Mucosa of descending colon (tissue), 3 donors: Measurements from ENCODE around the gene KDM4B. TPM values are rescaled to one million over a fixed set of nuclear protein-coding genes. Genes with fewer than 3 reads are reported as not detected.

Experiments used
- ATAC-seq: fragments of 200-7000 bp; cut with Tn5 transposase; one replicate; pipeline ENCODE4 v1.9.1; 2020; ENCODE audit warnings: mild to moderate bottlenecking, moderate library complexity
- DNase-seq, 3 donors: peaks; one replicate each; pipeline ENCODE4 v3.0.0-alpha.2; 2020
- H3K36me3 ChIP-seq: fragments of 200-600 bp; one replicate; pipeline ENCODE4 v1.8.0; 2021; ENCODE audit warnings: low read depth, mild to moderate bottlenecking
- H3K4me1 ChIP-seq: fragments of 200-600 bp; one replicate; pipeline ENCODE4 v1.8.0; 2021; ENCODE audit warnings: low read depth, mild to moderate bottlenecking
- H3K4me3 ChIP-seq: fragments of 200-600 bp; one replicate; pipeline ENCODE4 v1.8.0; 2021; ENCODE audit warnings: mild to moderate bottlenecking
- H3K9me3 ChIP-seq: fragments of 200-600 bp; one replicate; pipeline ENCODE4 v1.8.0; 2021; ENCODE audit warnings: mild to moderate bottlenecking
- intact Hi-C, 2 donors: fragments of 100-400 bp; cut with DNase I in 1 of 2; cut with micrococcal nuclease in 1 of 2; formaldehyde crosslinking; loops; one replicate each; pipeline versions ENCODE4 v1.11.0 to v1.11.1; 2022; cut with DNase I, micrococcal nuclease
- total RNA-seq, 3 donors: library from RNA; stranded (reverse); fragmentation: NEBNext Ultra II Directional in 2 of 3; extraction: Animal tissue kit (Norgen Biotek cat#: 25700) in 2 of 3; gene quantifications; one replicate each; pipeline versions ENCODE4 v1.2.1 to v1.2.4, GENCODE V29; 2021 to 2023
- TF ChIP-seq, protein P1 (sequence below): fragments of 200-600 bp; IDR thresholded peaks from one replicate; pipeline ENCODE4 v1.8.0; 2022; ENCODE audit warnings: antibody characterized with exemption, mild to moderate bottlenecking
- donor health status: DM: no; HTN: no; CAD: no; lungs with moderate emphysema.
- donor health status: DM: no; HTN: no; CAD: no.
- donor health status: DM: no; HTN: yes; CAD: no.

Gene KDM4B
- total RNA-seq, 3 donors from 2014 or later = 42.7 to 53.8 (median 50.0) TPM

GRCh38 chr19:5083547-5083965, 114.6 kb downstream of the KDM4B start:
- Histone ChIP-seq H3K9me3 (no peaks in the 10 kb centered on the region), H3K36me3 (no peaks in the 10 kb centered on the region), H3K4me1 (no peaks in the 10 kb centered on the region), H3K4me3 (no peak overlapping the region)
- ATAC-seq (no peak), DNase-seq (no peak)
- TF ChIP-seq, protein P1, sequence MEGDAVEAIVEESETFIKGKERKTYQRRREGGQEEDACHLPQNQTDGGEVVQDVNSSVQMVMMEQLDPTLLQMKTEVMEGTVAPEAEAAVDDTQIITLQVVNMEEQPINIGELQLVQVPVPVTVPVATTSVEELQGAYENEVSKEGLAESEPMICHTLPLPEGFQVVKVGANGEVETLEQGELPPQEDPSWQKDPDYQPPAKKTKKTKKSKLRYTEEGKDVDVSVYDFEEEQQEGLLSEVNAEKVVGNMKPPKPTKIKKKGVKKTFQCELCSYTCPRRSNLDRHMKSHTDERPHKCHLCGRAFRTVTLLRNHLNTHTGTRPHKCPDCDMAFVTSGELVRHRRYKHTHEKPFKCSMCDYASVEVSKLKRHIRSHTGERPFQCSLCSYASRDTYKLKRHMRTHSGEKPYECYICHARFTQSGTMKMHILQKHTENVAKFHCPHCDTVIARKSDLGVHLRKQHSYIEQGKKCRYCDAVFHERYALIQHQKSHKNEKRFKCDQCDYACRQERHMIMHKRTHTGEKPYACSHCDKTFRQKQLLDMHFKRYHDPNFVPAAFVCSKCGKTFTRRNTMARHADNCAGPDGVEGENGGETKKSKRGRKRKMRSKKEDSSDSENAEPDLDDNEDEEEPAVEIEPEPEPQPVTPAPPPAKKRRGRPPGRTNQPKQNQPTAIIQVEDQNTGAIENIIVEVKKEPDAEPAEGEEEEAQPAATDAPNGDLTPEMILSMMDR = no peak
- intact Hi-C loops = no loop called here

GRCh38 chr19:5085566-5085965, 116.7 kb downstream of the KDM4B start:
- H3K36me3 ChIP-seq = no peaks in the 10 kb centered on the region
- ATAC-seq = no peak
- H3K9me3 ChIP-seq = no peaks in the 10 kb centered on the region
- DNase-seq = no peak
- intact Hi-C loops = no loop called here
- TF ChIP-seq, protein P1 = no peak
- no peak overlapping the region for H3K4me3 ChIP-seq
- H3K4me1 ChIP-seq = no peaks in the 10 kb centered on the region

DNA sequence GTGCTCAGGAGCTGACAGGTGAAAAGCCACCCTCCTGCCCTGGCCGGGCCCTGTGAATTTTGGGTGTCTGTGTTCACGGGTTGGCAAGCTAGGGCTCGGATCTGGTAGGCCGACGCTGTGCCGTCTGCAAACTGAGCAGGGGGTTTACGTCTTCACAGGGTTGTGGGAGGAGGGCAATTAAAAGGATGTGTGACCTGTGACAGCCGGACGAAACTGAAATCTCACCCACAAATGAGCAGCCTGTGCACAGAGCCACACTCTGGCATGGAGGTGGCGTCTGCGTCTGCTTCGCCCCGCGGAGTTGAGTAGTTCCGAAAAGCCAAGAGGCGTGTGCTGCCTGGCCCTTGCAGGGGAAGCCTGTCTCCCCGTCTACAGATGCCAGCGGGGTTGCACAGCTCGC, 117.3 kb downstream of the KDM4B start:
- intact Hi-C loops = no loop called here
- Histone ChIP-seq H3K4me3 (no peak overlapping the region), H3K9me3 (no peaks in the 10 kb centered on the region), H3K36me3 (no peaks in the 10 kb centered on the region), H3K4me1 (no peaks in the 10 kb centered on the region)
- DNase-seq = no peak
- no peak for ATAC-seq
- TF ChIP-seq, protein P1 = no peak

GRCh38 chr19:5086725-5087439, 118.0 kb downstream of the KDM4B start:
- H3K9me3 ChIP-seq = no peaks in the 10 kb centered on the region
- H3K4me1 ChIP-seq = no peaks in the 10 kb centered on the region
- ATAC-seq (peak; percentile 22), DNase-seq (no peak)
- TF ChIP-seq, protein P1 = no peak
- no peaks in the 10 kb centered on the region for H3K36me3 ChIP-seq
- no peak overlapping the region for H3K4me3 ChIP-seq
- intact Hi-C loops = no loop called here

DNA sequence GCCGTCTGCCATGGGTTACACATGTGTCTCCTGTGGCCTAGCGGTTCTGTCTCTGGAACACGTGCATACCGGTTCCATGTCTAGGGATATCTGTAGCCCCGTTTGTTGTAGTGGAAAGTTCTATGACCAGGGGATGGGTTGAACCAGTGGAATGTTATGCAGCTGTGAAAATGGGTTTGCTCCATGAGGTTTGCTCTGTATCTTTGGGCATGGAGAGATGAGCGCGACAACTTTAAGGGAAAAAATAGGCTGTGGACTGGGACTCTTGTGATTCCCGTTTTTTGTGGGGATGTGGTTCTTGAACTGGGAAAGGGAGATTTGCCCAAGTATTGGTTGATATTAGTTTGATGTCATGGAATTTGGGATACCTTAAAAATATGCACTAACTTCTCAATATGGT, 120.4 kb downstream of the KDM4B start:
- no peaks in the 10 kb centered on the region for H3K36me3 ChIP-seq
- no peak for ATAC-seq
- intact Hi-C loops = no loop called here
- no peaks in the 10 kb centered on the region for H3K4me1 ChIP-seq
- H3K4me3 ChIP-seq = no peak overlapping the region
- TF ChIP-seq, protein P1 = no peak
- DNase-seq = no peak
- no peaks in the 10 kb centered on the region for H3K9me3 ChIP-seq
